Activated gamma-delta T cell (primary cell): ENCODE results near the gene DIP2B.
"Not testable (repeated sequence)": the region's sequence is repeated elsewhere in the genome, so short reads cannot be mapped to it uniquely, and the experiment has no call there.

Experiments used
- DNase-seq: peaks from one replicate; lab custom pipeline; 2025; lab: John Stamatoyannopoulos, UW

Gene DIP2B

GRCh38 chr12:50677858-50678257 lies 173.1 kb downstream of the DIP2B start:
- DNase-seq, result no peak

- no peak for DNase-seq
Measured at GRCh38 chr12:50678650-50679365, 174.0 kb downstream of the DIP2B start.

GRCh38 chr12:50679612-50680011 lies 174.8 kb downstream of the DIP2B start:
- no peak for DNase-seq

- not testable (repeated sequence) for DNase-seq
Measured at GRCh38 chr12:50681064-50681463, 176.3 kb downstream of the DIP2B start.

GRCh38 chr12:50685641-50686040 lies 180.9 kb downstream of the DIP2B start:
- no peak for DNase-seq

- DNase-seq, result no peak
Measured at GRCh38 chr12:50686406-50686805, 181.6 kb downstream of the DIP2B start.

GRCh38 chr12:50686976-50687375 lies 182.2 kb downstream of the DIP2B start:
- no peak for DNase-seq

GRCh38 chr12:50689437-50689836 lies 184.7 kb downstream of the DIP2B start:
- DNase-seq, result no peak

GRCh38 chr12:50690925-50691324 lies 186.1 kb downstream of the DIP2B start:
- no peak for DNase-seq

- DNase-seq, result no peak
Measured at GRCh38 chr12:50695961-50696360, 191.2 kb downstream of the DIP2B start.

GRCh38 chr12:50696931-50697330 lies 192.1 kb downstream of the DIP2B start:
- DNase-seq, result no peak

GRCh38 chr12:50699154-50699553 lies 194.4 kb downstream of the DIP2B start:
- no peak for DNase-seq

- DNase-seq, result no peak
Measured at GRCh38 chr12:50699940-50700339, 195.2 kb downstream of the DIP2B start.

- no peak for DNase-seq
Measured at GRCh38 chr12:50706606-50707005, 201.8 kb downstream of the DIP2B start.

GRCh38 chr12:50707396-50707795 lies 202.6 kb downstream of the DIP2B start:
- DNase-seq, result no peak

GRCh38 chr12:50708631-50709030 lies 203.8 kb downstream of the DIP2B start:
- DNase-seq, result no peak

GRCh38 chr12:50711121-50711520 lies 206.3 kb downstream of the DIP2B start:
- DNase-seq, result no peak

GRCh38 chr12:50715174-50715573 lies 210.4 kb downstream of the DIP2B start:
- DNase-seq, result no peak

- DNase-seq, result no peak
Measured at GRCh38 chr12:50718760-50719159, 214.0 kb downstream of the DIP2B start.

GRCh38 chr12:50720085-50720484 lies 215.3 kb downstream of the DIP2B start:
- DNase-seq, result no peak

GRCh38 chr12:50720501-50720900 lies 215.7 kb downstream of the DIP2B start:
- no peak for DNase-seq

GRCh38 chr12:50723865-50724264 lies 219.1 kb downstream of the DIP2B start:
- DNase-seq, result no peak

GRCh38 chr12:50725011-50725942 lies 220.5 kb downstream of the DIP2B start:
- no peak for DNase-seq
